Activated naive CD4-positive, alpha-beta T cell treated with anti-CD3 and anti-CD28 coated beads, Interleukin-2, amount 50 U/mL, for 72 hours (primary cell): ENCODE data around the gene DNAJC10. TPM values are rescaled to one million over a fixed set of nuclear protein-coding genes. Genes with fewer than 3 reads are reported as not detected.

Experiments used
- total RNA-seq, 2 donors: library from RNA; stranded (reverse); gene quantifications; one replicate each; pipeline ENCODE4 v1.2.3, GENCODE V29; 2022

DNAJC10 gene
- total RNA-seq, 2 donors from 2014 or later, result 36.9 to 37.2 TPM

Other genes starting within 250 kb of the DNAJC10 start
- not detected for gene FRZB, start 150.4 kb downstream of the DNAJC10 start, total RNA-seq